ENCODE measurements around the gene CTDSP1.

CTDSP1 gene

DNA sequence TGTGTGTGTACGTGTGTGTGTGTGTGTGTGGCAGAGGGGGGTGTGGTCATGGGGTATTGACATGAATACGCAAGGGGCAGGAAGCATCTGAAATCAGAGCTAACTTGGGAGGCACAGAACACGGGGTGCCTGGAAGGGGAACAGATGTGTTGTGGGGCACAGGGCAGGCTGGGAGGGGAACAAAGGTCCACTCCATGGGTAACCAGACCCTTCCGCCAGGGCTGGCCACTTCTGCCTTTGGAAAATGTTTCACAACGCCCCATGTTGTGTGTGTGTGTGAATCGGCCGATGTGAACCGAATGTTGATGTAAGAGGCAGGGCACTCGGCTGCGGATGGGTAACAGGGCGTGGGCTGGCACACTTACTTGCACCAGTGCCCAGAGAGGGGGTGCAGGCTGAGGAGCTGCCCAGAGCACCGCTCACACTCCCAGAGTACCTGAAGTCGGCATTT, 17.7 kb upstream of the CTDSP1 start, which contains the start of gene SLC11A1:
Gene SLC11A1 (plus strand): TSS at position 358 of the 451 bp plus-strand sequence. CDS start 96 bp downstream, outside the sequence.
- DNase-seq, result no peak
- in situ Hi-C loops (cut with MboI; ENCODE audit: low pct_unique_long_range_greater_than_20kb, low sequenced_read_pairs), result no loop called here

DNA sequence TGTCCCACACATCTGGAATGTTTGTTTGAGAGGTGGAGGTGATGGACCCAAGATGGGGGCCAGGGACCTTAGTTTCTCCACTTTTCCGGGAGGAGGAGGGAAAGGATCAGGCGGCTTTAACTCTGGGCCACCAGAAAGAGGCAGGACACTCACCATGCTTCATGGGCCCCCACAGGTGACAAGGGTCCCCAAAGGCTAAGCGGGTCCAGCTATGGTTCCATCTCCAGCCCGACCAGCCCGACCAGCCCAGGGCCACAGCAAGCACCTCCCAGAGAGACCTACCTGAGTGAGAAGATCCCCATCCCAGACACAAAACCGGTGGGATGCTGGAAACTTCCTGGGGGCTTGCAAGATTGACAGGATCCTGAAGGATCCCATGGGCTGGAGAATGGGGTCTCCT, 16.9 kb upstream of the CTDSP1 start:
- no peak for DNase-seq
- in situ Hi-C loops (cut with MboI; ENCODE audit: low pct_unique_long_range_greater_than_20kb, low sequenced_read_pairs), result no loop called here

DNA sequence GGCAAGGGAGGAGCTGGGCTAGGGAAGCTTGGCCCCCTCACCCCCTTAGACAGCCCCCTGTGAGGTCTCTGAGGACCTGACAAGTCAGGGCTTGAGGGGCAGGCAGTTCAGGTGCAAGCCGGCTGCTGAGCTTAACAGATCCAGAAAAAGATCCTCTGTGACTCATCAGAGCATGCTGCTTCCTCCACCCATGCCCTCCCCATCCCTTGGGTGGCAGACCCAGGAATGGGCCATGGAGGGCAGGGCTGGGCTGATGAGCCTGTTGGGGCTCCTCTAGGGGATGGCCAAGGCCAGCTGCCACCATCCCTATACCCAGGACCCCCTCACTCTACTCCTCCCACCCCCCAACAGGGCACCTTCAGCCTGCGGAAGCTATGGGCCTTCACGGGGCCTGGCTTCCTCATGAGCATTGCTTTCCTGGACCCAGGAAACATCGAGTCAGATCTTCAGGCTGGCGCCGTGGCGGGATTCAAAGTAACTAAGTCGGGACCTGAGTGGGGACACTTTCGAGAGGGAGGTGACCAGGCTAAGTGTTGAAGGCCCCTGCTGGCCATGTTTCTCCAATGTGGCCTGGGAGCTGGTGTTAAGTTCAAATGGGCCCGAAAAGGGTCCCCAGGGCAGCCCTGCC, 15.7 kb upstream of the CTDSP1 start:
- in situ Hi-C loops (cut with MboI; ENCODE audit: low pct_unique_long_range_greater_than_20kb, low sequenced_read_pairs), result no loop called here
- DNase-seq, result no peak

DNA sequence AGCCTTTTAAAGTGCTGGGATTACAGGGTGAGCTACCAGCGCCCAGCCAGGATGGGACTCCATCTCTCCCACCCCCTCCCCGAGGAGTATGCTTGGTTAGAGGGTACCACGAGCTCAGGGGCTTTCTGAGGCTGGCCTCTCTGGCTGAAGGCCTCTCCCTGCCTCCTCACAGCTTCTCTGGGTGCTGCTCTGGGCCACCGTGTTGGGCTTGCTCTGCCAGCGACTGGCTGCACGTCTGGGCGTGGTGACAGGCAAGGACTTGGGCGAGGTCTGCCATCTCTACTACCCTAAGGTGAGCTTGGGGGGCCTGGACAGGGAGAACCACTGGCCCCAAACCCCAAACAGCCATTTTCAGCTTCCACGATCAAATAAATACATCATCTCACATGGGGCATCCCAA, 14.7 kb upstream of the CTDSP1 start:
- in situ Hi-C loops (cut with MboI; ENCODE audit: low pct_unique_long_range_greater_than_20kb, low sequenced_read_pairs), result no loop called here
- DNase-seq, result no peak

DNA sequence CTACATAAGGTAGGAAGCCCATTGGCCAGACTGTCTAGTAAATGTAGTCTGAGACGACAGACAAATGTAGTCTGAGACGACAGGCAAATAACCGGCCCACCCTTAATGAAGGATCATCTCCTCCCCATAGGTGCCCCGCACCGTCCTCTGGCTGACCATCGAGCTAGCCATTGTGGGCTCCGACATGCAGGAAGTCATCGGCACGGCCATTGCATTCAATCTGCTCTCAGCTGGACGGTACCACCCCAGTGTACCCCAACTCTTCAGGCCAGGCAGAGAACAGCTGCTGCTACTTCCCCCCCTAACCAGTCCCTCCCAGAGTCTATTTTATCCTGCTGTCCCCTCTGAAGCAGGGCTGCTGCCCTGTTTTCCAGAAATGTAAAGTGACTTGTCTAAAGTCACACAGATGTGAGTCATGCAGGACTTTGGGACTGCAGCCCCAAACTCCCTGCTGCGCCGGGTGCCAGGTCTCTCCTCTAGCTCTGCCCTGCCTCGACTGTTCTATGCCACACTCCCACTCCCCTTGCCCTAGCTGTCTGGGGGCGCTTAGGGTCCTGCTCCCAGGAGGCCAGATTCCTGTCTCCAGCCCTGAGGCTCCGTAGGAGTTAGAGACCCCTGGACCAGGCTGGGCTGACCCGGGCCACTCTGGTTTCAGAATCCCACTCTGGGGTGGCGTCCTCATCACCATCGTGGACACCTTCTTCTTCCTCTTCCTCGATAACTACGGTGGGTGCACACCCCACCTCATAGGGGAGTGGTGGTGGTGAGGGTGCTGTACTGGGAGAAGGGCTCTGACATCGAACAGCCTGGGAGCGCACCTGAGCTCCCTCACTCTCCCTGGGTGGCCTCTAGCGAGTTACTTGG, 12.9 kb upstream of the CTDSP1 start:
- in situ Hi-C loops (cut with MboI; ENCODE audit: low pct_unique_long_range_greater_than_20kb, low sequenced_read_pairs), result no loop called here
- no peak for DNase-seq

DNA sequence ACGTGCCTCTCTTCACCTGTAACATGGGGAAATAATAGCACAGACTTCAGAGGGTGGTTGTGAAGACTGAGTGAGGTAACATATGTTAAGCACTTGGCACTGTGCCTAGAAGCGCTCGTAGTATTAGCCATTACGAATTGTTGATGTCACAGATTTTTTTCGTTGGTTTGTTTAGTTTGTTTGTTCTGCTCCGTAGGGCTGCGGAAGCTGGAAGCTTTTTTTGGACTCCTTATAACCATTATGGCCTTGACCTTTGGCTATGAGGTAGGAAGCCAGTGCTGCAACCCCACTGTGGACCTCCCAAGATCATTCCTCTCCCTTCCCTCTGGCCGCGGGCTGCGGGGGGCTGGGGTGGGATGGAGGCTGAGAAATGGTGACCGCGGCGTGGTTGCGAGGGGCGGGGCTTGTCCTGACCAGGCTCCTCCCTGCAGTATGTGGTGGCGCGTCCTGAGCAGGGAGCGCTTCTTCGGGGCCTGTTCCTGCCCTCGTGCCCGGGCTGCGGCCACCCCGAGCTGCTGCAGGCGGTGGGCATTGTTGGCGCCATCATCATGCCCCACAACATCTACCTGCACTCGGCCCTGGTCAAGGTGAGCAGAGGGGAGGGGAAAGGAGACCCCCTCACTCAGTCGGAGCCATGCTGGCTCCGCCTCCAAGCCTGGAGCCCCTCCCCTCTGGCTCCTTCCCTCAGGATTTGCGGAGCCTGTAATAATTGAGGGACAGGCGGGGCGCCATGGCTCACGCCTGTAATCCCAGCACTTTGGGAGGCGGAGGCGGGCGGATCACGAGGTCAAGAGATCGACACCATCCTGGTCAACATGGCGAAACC, 12.1 kb upstream of the CTDSP1 start:
- in situ Hi-C loops (cut with MboI; ENCODE audit: low pct_unique_long_range_greater_than_20kb, low sequenced_read_pairs), result no loop called here
- DNase-seq, result no peak

DNA sequence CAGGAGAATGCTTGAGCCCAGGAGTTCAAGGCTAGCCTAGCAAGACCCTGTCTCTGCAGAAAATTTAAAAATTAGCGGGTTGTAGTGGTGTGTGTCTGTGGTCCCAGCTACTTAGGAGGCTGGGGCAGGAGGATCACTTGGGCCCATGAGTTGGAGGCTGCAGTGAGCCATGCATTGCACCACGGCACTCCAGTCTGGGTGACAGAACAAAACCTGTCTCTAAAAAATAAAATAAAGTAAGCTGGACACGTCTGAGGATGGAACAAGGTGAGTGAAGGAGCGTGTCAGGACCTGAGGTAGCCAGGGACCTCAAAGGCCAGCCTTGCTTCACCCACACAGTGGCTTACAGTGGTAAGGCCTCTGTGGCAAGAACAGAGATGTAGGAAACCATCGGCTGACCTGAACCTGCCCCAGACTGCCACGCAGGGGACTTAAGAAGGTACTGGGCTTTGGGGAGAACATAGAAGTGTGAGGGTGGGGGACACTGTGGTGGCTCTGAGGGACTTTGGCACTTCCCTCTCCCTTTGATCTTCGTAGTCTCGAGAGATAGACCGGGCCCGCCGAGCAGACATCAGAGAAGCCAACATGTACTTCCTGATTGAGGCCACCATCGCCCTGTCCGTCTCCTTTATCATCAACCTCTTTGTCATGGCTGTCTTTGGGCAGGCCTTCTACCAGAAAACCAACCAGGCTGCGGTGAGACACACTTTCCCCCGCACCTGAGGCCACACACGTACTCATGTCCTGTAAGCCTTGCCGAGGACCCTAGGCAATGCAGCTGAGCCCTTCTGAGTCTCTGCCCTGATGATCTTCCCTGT, 10.1 kb upstream of the CTDSP1 start:
- DNase-seq, result no peak
- in situ Hi-C loops (cut with MboI; ENCODE audit: low pct_unique_long_range_greater_than_20kb, low sequenced_read_pairs), result loop anchor here (10.0 kb wide), 1 partner anchor 95 kb away; the partner anchor contains the start of gene TMBIM1

DNA sequence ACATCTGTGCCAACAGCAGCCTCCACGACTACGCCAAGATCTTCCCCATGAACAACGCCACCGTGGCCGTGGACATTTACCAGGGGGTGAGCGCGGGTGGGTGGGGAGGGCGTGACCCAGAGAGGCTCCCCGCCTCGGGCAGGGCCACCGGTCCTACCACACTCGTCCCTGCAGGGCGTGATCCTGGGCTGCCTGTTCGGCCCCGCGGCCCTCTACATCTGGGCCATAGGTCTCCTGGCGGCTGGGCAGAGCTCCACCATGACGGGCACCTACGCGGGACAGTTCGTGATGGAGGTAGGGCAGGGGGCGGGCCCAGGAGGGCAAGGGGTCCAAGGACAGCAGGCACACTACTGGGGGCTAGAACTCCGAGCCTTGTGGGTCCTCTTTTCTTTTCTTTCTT, 8.5 kb upstream of the CTDSP1 start:
- in situ Hi-C loops (cut with MboI; ENCODE audit: low pct_unique_long_range_greater_than_20kb, low sequenced_read_pairs), result loop anchor here (10.0 kb wide), 1 partner anchor 96 kb away; the partner anchor contains the start of gene TMBIM1
- no peak for DNase-seq

DNA sequence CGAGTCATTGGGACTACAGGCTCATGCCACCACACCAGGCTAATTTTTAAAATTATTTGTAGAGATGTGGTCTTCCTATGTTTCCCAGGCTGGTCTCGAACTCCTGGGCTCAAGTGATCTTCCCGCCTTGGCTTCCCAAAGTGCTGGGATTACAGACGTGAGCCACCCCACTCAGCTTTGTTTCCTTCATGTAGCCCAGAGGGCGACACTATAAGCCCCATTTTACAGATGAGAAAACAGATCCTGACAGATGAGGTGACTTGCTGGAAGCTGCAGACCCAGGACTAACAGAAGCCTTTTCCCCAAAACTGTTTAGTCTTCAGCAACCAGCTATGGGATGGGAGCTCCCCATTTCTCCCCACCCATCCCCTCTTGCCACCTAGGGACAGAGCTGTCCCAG, 7.2 kb upstream of the CTDSP1 start:
- no peak for DNase-seq
- in situ Hi-C loops (cut with MboI; ENCODE audit: low pct_unique_long_range_greater_than_20kb, low sequenced_read_pairs), result loop anchor here (10.0 kb wide), 1 partner anchor 98 kb away; the partner anchor contains the start of gene TMBIM1

DNA sequence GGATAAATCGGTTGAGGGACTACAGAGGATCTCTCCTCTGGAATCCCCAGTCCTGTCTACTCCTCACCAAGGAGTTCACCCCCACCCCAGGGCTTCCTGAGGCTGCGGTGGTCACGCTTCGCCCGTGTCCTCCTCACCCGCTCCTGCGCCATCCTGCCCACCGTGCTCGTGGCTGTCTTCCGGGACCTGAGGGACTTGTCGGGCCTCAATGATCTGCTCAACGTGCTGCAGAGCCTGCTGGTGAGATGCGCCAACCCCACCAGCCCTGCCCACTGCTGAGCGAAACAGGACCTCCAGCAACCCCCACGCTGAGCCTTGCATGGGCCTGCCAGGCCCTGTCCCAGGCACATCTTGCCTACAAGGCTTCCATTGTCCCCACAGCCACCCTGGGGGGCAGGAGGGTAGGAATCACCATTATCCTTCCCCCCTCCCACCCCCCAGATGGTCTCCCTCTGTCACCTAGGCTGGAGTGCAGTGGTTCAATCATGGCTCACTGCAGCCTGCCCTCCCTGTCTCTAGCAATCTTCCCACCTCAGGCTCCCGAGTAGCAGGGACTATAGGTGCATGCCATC, 6.7 kb upstream of the CTDSP1 start:
- in situ Hi-C loops (cut with MboI; ENCODE audit: low pct_unique_long_range_greater_than_20kb, low sequenced_read_pairs), result loop anchor here (10.0 kb wide), 1 partner anchor 98 kb away; the partner anchor contains the start of gene TMBIM1
- no peak for DNase-seq

DNA sequence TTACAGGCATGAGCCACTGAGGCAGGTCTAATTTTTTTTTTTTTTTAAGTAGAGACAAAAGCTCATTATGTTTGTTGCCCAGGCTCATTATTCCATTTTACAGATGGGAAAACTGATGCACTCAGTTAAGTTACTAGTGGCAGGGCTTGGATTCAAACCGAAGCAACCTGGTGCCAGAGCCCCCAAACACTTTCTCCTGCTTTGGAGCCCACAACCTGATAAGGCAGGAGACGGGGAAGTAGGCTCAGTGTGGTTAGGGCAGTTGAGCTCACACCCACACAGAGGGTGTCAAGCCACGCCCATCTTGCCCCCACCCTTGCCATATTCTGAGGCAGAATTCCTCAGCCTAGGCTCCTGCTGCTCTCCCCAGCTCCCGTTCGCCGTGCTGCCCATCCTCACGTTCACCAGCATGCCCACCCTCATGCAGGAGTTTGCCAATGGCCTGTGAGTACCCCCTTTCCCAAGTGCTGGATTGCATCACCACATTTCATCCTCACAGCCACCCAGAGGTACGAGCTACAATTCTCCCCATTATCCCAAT, 5.8 kb upstream of the CTDSP1 start:
- in situ Hi-C loops (cut with MboI; ENCODE audit: low pct_unique_long_range_greater_than_20kb, low sequenced_read_pairs), result loop anchor here (10.0 kb wide), 1 partner anchor 99 kb away; the partner anchor contains the start of gene TMBIM1
- DNase-seq, result peak; percentile 82

DNA sequence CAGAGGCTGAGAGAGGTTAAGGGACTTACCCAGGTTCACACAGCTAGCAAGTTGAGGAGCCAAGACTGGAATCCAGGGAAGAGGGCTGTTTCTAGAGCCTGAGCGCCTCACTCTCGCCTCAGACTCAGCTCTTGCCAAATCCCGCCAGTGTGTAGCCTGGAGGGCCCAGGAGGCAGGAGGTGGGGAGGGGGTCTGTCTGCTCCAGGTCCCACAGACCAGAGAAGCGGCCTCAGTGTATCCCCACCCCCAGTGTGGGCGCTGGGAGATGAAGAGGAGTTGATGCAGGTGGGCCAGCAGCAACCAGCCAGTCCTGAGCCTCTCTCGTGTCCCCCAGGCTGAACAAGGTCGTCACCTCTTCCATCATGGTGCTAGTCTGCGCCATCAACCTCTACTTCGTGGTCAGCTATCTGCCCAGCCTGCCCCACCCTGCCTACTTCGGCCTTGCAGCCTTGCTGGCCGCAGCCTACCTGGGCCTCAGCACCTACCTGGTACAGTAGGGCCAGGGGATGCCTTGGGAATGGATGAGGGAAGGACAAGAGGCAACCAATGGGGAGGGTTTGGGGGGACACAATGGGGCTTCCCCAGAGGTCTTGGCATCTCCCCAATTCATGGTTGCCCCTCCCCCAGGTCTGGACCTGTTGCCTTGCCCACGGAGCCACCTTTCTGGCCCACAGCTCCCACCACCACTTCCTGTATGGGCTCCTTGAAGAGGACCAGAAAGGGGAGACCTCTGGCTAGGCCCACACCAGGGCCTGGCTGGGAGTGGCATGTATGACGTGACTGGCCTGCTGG, 5.2 kb upstream of the CTDSP1 start:
- peak; percentile 34 for DNase-seq
- in situ Hi-C loops (cut with MboI; ENCODE audit: low pct_unique_long_range_greater_than_20kb, low sequenced_read_pairs), result loop anchor here (10.0 kb wide), 1 partner anchor 100 kb away; the partner anchor contains the start of gene TMBIM1

DNA sequence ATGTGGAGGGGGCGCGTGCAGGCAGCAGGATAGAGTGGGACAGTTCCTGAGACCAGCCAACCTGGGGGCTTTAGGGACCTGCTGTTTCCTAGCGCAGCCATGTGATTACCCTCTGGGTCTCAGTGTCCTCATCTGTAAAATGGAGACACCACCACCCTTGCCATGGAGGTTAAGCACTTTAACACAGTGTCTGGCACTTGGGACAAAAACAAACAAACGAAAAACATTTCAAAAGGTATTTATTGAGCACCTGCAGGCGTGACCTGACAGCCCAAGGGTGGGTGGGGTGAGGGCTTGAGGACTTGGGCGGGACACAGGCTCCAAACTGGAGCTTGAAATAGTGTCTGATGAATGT, 4.6 kb upstream of the CTDSP1 start:
- no peak for DNase-seq
- in situ Hi-C loops (cut with MboI; ENCODE audit: low pct_unique_long_range_greater_than_20kb, low sequenced_read_pairs), result loop anchor here (10.0 kb wide), 1 partner anchor 100 kb away; the partner anchor contains the start of gene TMBIM1

DNA sequence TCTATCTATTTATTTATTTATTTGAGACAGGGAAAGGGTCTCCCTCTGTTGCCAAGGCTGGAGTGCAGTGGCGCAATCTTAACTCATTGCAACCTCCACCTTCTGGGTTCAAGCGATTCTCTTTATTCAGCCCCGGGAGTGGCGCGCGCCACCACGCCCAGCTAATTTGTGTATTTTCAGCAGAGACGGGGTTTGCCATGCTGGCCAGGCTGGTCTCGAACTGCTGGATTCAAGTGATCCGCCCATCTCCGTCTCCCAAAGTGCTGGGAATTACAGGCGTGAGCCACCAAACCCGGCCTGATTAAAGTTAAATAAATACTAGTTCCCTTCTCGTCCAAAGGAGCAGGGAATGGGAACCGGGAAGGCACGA, 4.2 kb upstream of the CTDSP1 start:
- DNase-seq, result no peak
- in situ Hi-C loops (cut with MboI; ENCODE audit: low pct_unique_long_range_greater_than_20kb, low sequenced_read_pairs), result loop anchor here (10.0 kb wide), 1 partner anchor 101 kb away; the partner anchor contains the start of gene TMBIM1

DNA sequence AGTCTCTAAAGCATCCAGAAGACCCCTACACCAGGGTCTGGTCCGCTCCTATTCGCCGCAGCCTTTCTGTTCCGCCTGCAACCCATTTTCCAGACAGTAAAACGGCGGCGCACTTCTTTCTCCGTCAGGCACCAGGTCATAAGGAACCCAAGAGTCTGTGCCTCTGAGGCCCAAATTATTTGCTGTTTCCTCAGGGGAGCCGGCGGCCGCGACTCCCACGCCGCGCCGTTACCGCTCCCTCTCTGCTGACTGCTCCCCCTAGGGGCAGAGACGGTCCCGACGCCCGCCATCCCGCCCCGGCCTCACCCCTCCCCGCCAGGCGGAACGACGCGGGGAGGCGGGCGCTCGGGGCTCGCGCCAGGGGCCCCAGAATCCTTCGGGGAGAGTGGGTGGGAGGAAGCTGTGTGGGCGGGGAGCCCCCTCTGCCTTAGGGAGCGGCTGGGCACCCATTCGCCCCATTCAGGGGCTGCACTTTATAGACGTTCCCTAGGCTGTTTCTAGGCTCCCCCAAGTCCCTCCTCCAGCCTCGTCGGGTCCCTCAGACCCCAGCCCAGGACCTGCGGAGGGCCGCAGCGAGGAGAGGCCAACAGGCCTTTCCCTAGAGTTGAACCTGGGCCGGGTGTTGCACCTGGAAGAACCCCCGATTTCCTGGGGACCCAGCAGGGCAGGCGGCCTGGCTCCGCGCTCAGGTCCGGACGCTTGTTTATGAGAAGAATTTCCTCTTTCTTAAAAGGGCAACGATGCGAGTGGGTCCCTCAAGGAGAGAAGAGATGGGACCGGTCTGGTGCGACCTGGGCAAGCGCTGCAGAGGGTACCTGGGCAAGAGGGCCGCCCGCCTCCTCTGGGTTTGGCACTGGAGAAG, 3.6 kb upstream of the CTDSP1 start:
- DNase-seq, result peak; percentile 99
- in situ Hi-C loops (cut with MboI; ENCODE audit: low pct_unique_long_range_greater_than_20kb, low sequenced_read_pairs), result loop anchor here (10.0 kb wide), 1 partner anchor 101 kb away; the partner anchor contains the start of gene TMBIM1
